ENCODE data around the gene CREB5. TPM values are rescaled to one million over a fixed set of nuclear protein-coding genes. Genes with fewer than 3 reads are reported as not detected.
"Not testable (repeated sequence)": the region's sequence is repeated elsewhere in the genome, so short reads cannot be mapped to it uniquely, and the experiment has no call there.

Gene CREB5
- total and polyA plus RNA-seq, 7 donors = 0.80 to 42.1 (median 4.6) TPM

- Histone ChIP-seq H3K9me3 (no peaks in the 10 kb centered on the region), H3K27me3 (no peaks in the 10 kb centered on the region), H3K4me1 (peaks cover 0 to 21% (median 12%) of the 10 kb centered on the region in 4 donors), H3K27ac (no peak overlapping the region), H3K36me3 (no peaks in the 10 kb centered on the region), H3K4me3 (no peak overlapping the region)
- intact Hi-C loops (cut with DNase I) = no loop called here
- TF ChIP-seq EP300 (IDR thresholded peaks at IDR 0.05) (no peak), POLR2AphosphoS5 (IDR thresholded peaks at IDR 0.05) (no peak)
- no peak for DNase-seq
- 91 to 93% methylated on average over 2 of the region's 2 CpGs for WGBS, 2 donors
Measured at GRCh38 chr7:28782362-28782761, 370.0 kb downstream of the CREB5 start.

GRCh38 chr7:28784171-28784902 is 372.0 kb downstream of the CREB5 start:
- intact Hi-C loops (cut with DNase I) = no loop called here
- H3K4me3 ChIP-seq = no peak overlapping the region
- peaks cover 0 to 21% (median 12%) of the 10 kb centered on the region in 4 donors for H3K4me1 ChIP-seq
- 60 to 81% methylated on average over 13 of the region's 13 CpGs for WGBS, 2 donors
- no peaks in the 10 kb centered on the region for H3K9me3 ChIP-seq
- no peaks in the 10 kb centered on the region for H3K36me3 ChIP-seq
- H3K27ac ChIP-seq = peak overlapping the region in 2 of 4 donors; percentile 8 to 26
- H3K27me3 ChIP-seq = no peaks in the 10 kb centered on the region
- TF ChIP-seq POLR2AphosphoS5 (IDR thresholded peaks at IDR 0.05) = no peak
- TF ChIP-seq CTCF (IDR thresholded peaks at IDR 0.05) = no peak
- TF ChIP-seq EP300 (IDR thresholded peaks at IDR 0.05) = no peak
- TF ChIP-seq POLR2A (IDR thresholded peaks at IDR 0.05) = no peak
- DNase-seq = no peak

DNA sequence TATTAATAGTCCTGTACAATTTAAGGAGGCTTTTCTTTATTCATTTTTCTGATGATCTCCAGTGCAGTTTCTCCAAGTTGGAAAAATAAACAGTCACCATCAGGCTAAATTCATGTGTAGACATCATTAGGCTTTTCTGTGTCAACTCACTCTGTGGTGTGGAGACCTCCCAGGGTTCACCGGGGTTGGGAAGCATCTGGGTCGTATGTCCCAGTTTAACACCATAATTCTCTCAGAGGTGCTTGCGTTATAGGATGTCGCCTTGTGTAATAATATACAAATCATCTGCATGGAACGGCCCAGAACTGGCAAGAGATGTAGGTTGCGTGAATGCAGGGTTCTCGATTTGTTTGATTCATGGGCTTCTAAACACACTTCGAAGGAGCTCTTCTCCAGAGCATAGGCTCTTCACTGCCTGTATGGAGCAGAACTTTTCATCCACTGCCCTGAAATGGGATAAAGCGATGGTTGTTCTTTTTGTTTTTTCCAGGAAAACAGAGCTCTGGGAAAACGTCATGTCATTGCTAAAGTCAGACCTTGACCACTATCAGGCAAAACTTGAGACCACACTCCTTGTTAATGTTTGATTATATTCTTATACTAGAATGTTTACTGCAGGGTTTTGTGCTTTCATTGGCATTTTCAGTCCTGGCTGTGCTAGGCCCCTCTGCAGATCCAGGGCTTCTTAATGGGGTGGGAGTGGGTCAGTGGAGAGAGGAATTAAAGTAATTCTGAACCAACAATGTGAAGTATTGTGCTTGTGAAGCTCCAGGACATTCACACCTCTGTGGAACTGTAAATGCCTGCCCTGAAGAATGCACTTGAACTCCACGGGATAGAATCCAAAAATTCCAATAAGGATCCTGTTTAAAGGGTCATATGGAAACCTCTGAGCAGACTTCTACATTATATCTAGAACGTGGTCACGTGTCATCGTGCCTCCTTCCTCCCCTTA is 373.0 kb downstream of the CREB5 start:
- peak overlapping the region in 1 of 4 donors; percentile 26 for H3K27ac ChIP-seq
- TF ChIP-seq POLR2AphosphoS5 (IDR thresholded peaks at IDR 0.05) = no peak
- TF ChIP-seq POLR2A (IDR thresholded peaks at IDR 0.05) = no peak
- no peak for TF ChIP-seq EP300 (IDR thresholded peaks at IDR 0.05)
- no peak for TF ChIP-seq CTCF (IDR thresholded peaks at IDR 0.05)
- WGBS, 2 donors = 88 to 91% methylated on average over 14 of the region's 14 CpGs

DNA sequence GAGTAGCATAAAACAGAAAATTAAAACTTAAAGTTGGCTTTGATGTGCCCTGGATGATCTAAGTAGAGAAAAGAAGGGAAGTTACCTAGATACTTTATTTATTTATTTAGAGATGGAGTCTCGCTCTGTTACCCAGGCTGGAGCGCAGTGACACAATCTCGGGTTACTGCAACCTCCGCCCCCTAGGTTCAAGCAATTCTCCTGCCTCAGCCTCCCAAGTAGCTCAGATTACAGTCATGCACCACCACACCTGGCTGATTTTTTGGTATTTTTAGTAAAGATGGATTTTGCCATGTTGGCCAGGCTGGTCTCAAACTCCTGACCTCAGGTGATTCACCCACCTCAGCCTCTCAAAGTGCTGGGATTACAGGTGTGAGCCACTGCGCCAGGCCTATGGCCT is 373.8 kb downstream of the CREB5 start:
- H3K27me3 ChIP-seq; H3K4me3 ChIP-seq; H3K9me3 ChIP-seq; intact Hi-C loops (cut with DNase I); H3K27ac ChIP-seq; H3K36me3 ChIP-seq; DNase-seq: not testable (repeated sequence)
- 96 to 98% methylated on average over 5 of the region's 5 CpGs for WGBS, 2 donors
- peaks cover 0 to 21% (median 12%) of the 10 kb centered on the region in 4 donors for H3K4me1 ChIP-seq

More for the DNA sequence above, 373.0 kb downstream of the CREB5 start:
- no peaks in the 10 kb centered on the region for H3K27me3 ChIP-seq
- intact Hi-C loops (cut with DNase I) = no loop called here
- H3K4me3 ChIP-seq = no peak overlapping the region
- no peaks in the 10 kb centered on the region for H3K9me3 ChIP-seq
- DNase-seq = no peak
- H3K36me3 ChIP-seq = no peaks in the 10 kb centered on the region
- peaks cover 0 to 21% (median 12%) of the 10 kb centered on the region in 4 donors for H3K4me1 ChIP-seq

DNA sequence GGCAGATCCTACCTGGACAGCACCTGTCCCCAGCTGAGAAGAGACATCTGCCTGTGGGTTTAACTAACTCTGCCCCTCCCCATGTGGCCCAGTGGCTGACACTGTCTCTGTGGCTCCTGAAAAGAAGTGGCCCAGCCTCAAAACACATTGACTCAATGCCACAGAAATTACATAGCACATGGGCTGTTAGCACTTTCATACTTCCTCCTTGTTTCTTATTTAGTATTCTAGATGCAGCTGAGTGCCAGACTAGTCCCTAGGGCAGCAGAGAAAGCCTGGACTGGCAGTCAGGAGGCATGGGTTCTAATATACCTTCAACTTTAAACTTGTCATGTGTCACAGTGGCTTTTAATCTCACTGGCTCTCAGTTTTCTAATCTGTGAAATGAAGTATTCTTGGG is 374.8 kb downstream of the CREB5 start:
- no peak overlapping the region for H3K4me3 ChIP-seq
- intact Hi-C loops (cut with DNase I) = no loop called here
- no peak overlapping the region for H3K27ac ChIP-seq
- no peaks in the 10 kb centered on the region for H3K27me3 ChIP-seq
- H3K4me1 ChIP-seq = peaks cover 0 to 21% (median 12%) of the 10 kb centered on the region in 4 donors
- TF ChIP-seq POLR2AphosphoS5 (IDR thresholded peaks at IDR 0.05) = no peak
- TF ChIP-seq EP300 (IDR thresholded peaks at IDR 0.05) = no peak
- TF ChIP-seq CTCF (IDR thresholded peaks at IDR 0.05) = no peak
- TF ChIP-seq POLR2A (IDR thresholded peaks at IDR 0.05) = no peak
- H3K36me3 ChIP-seq = no peaks in the 10 kb centered on the region
- no peak for DNase-seq
- no peaks in the 10 kb centered on the region for H3K9me3 ChIP-seq
